Measurements from ENCODE around the gene SLMAP. TPM values are rescaled to one million over a fixed set of nuclear protein-coding genes. Genes with fewer than 3 reads are reported as not detected.

Gene SLMAP
- total RNA-seq, 1 donor from 2014 or later: 50.3 TPM

DNA sequence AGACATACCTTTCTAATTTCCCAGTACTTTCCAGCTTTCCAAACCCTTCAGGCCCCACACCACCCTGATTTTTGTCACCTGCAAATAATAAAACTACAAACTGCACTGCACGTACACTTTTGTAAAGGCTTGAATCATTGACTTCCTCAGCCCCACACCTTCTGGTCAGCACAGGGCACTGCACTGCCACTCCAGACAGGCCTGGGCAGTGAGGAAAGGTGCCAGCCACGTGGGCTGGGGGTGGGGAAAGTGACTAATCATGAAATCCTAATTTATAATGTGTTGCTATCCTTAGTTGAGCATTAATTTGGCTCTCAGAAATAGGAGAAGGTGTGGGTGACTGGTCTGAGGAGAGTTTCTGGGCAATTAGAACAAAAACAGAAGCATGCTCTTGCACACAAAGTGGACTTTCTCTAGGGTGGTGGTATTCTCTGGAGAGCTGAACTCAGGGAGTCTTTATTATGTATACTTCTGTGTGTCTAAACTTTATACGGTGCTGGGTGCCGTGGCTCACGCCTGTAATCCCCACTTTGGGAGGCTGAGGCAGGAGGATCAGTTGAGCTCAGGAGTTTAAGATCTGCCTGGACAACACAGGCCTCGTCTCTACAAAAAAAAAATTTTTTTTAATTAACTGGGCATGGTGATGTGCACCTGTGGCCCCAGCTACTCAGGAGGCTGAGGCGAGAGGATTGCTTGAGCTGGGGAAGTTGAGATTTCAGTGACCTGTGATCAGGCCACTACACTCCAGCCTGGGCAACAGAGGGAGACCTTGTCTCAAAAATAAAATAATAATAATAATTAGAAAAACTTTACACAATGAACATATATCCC lies 193.9 kb downstream of the SLMAP start:
- TF ChIP-seq, protein P1, sequence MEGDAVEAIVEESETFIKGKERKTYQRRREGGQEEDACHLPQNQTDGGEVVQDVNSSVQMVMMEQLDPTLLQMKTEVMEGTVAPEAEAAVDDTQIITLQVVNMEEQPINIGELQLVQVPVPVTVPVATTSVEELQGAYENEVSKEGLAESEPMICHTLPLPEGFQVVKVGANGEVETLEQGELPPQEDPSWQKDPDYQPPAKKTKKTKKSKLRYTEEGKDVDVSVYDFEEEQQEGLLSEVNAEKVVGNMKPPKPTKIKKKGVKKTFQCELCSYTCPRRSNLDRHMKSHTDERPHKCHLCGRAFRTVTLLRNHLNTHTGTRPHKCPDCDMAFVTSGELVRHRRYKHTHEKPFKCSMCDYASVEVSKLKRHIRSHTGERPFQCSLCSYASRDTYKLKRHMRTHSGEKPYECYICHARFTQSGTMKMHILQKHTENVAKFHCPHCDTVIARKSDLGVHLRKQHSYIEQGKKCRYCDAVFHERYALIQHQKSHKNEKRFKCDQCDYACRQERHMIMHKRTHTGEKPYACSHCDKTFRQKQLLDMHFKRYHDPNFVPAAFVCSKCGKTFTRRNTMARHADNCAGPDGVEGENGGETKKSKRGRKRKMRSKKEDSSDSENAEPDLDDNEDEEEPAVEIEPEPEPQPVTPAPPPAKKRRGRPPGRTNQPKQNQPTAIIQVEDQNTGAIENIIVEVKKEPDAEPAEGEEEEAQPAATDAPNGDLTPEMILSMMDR (IDR thresholded peaks at IDR 0.05; ENCODE audit: insufficient read depth, low read length, severe bottlenecking): peak; percentile 28
- DNase-seq (ENCODE audit: low read depth): peak; percentile 75
- no peak for FAIRE-seq
- no peaks in the 10 kb centered on the region for H3K36me3 ChIP-seq (ENCODE audit: control insufficient read depth, insufficient read depth, low read length)
- no peaks in the 10 kb centered on the region for H3K27me3 ChIP-seq (ENCODE audit: control insufficient read depth, insufficient read depth, low read length)
- H3K4me3 ChIP-seq (ENCODE audit: low read depth, low read length): no peak overlapping the region

GRCh38 chr3:57951066-57951882 lies 195.2 kb downstream of the SLMAP start:
- Histone ChIP-seq H3K4me3 (ENCODE audit: low read depth, low read length) (no peak overlapping the region), H3K27me3 (ENCODE audit: control insufficient read depth, insufficient read depth, low read length) (no peaks in the 10 kb centered on the region), H3K36me3 (ENCODE audit: control insufficient read depth, insufficient read depth, low read length) (no peaks in the 10 kb centered on the region)
- DNase-seq (ENCODE audit: low read depth) (peak; percentile 81), FAIRE-seq (no peak)
- TF ChIP-seq, protein P1 (IDR thresholded peaks at IDR 0.05; ENCODE audit: insufficient read depth, low read length, severe bottlenecking): no peak

GRCh38 chr3:57952208-57952631 lies 196.1 kb downstream of the SLMAP start:
- Histone ChIP-seq H3K27me3 (ENCODE audit: control insufficient read depth, insufficient read depth, low read length) (no peaks in the 10 kb centered on the region), H3K36me3 (ENCODE audit: control insufficient read depth, insufficient read depth, low read length) (no peaks in the 10 kb centered on the region), H3K4me3 (ENCODE audit: low read depth, low read length) (no peak overlapping the region)
- no peak for FAIRE-seq
- peak; percentile 51 for DNase-seq (ENCODE audit: low read depth)
- TF ChIP-seq, protein P1 (IDR thresholded peaks at IDR 0.05; ENCODE audit: insufficient read depth, low read length, severe bottlenecking): no peak

DNA sequence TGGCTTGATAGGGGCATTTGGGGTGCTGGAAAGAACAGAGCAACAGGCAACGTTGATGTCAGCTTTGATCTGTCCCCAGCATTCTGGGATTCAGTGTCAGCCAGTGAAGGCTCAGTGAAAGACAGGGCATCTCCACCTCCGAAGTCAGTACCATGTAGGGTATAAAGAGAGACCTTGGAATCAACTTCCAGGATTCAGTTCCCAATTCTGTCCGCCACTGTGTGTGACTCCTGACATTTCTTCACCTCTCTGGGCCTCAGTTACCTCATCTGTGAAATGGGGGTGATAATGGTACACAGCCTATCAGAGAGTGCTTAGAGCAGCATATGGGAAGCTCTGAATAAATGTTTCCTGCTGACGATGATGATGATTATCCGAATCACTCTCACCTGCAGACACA lies 196.5 kb downstream of the SLMAP start:
- TF ChIP-seq, protein P1 (IDR thresholded peaks at IDR 0.05; ENCODE audit: insufficient read depth, low read length, severe bottlenecking): no peak
- DNase-seq (ENCODE audit: low read depth) (no peak), FAIRE-seq (peak; percentile 18)
- H3K27me3 ChIP-seq (ENCODE audit: control insufficient read depth, insufficient read depth, low read length): no peaks in the 10 kb centered on the region
- no peak overlapping the region for H3K4me3 ChIP-seq (ENCODE audit: low read depth, low read length)
- H3K36me3 ChIP-seq (ENCODE audit: control insufficient read depth, insufficient read depth, low read length): no peaks in the 10 kb centered on the region

GRCh38 chr3:57953576-57953975 lies 197.5 kb downstream of the SLMAP start:
- FAIRE-seq (no peak), DNase-seq (ENCODE audit: low read depth) (no peak)
- Histone ChIP-seq H3K4me3 (ENCODE audit: low read depth, low read length) (no peak overlapping the region), H3K27me3 (ENCODE audit: control insufficient read depth, insufficient read depth, low read length) (no peaks in the 10 kb centered on the region), H3K36me3 (ENCODE audit: control insufficient read depth, insufficient read depth, low read length) (no peaks in the 10 kb centered on the region)
- TF ChIP-seq, protein P1 (IDR thresholded peaks at IDR 0.05; ENCODE audit: insufficient read depth, low read length, severe bottlenecking): no peak
